Gastrocnemius medialis (tissue), 4 donors: ENCODE measurements around the gene SSTR5. TPM values are rescaled to one million over a fixed set of nuclear protein-coding genes. Genes with fewer than 3 reads are reported as not detected.

Experiments used
- ATAC-seq, 2 donors: fragments of 150-250 bp; one replicate each; pipeline ENCODE4 v1.9.1; 2016
- DNase-seq, 2 donors: peaks; one replicate each; pipeline ENCODE4 v3.0.0-alpha.2; 2019
- H3K27ac ChIP-seq, 4 donors: fragments of 200-600 bp; sonication (generic); 1 replicate in 1 of 4; 2 replicates in 3 of 4; pipeline ENCODE4 v1.5.1; 2016 to 2018; ENCODE audit warnings: mild to moderate bottlenecking in 2 of 4, moderate library complexity in 1 of 4
- H3K27me3 ChIP-seq, 3 donors: fragments of 200-600 bp; sonication (generic) in 2 of 3; 1 replicate in 1 of 3; 2 replicates in 2 of 3; pipeline versions ENCODE4 v1.5.1 to v1.6.0; 2016 to 2019; ENCODE audit warnings: mild to moderate bottlenecking in 1 of 3, moderate library complexity in 1 of 3
- H3K36me3 ChIP-seq, 2 donors: fragments of 200-600 bp; sonication (generic) in 1 of 2; one replicate each; pipeline ENCODE4 v1.5.1; 2017 to 2018
- H3K4me1 ChIP-seq, 2 donors: fragments of 200-600 bp; sonication (generic) in 1 of 2; one replicate each; pipeline ENCODE4 v1.5.1; 2016 to 2017; ENCODE audit warnings: mild to moderate bottlenecking in 2 of 2
- H3K4me3 ChIP-seq, 4 donors: fragments of 200-600 bp; sonication (generic) in 3 of 4; 1 replicate in 1 of 4; 2 replicates in 3 of 4; pipeline ENCODE4 v1.5.1; 2016 to 2019; ENCODE audit warnings: mild to moderate bottlenecking in 2 of 4
- H3K9me3 ChIP-seq, 3 donors: fragments of 200-600 bp; sonication (generic) in 2 of 3; 1 replicate in 1 of 3; 2 replicates in 2 of 3; pipeline ENCODE4 v1.5.1; 2016 to 2019
- POLR2A ChIP-seq, 2 donors: fragments of 450-650 bp; IDR thresholded peaks; one replicate each; pipeline ENCODE4 v1.6.1; 2017; ENCODE audit warnings: antibody characterized with exemption in 2 of 2, mild to moderate bottlenecking in 2 of 2, moderate library complexity in 2 of 2
- in situ Hi-C, 4 donors: fragments of 200-750 bp; cut with MboI; loops; one replicate each; pipeline versions ENCODE4 v1.15.0 to v1.8.0; 2017; ENCODE audit warnings: low sequenced_read_pairs in 4 of 4
- intact Hi-C: fragments of 100-400 bp; cut with DNase I; formaldehyde crosslinking; loops from one replicate; pipeline ENCODE4 v1.15.1; 2023; ENCODE audit warnings: low total_unique reads
- total RNA-seq, 4 donors: library from RNA; depleted of rRNA; stranded (reverse); fragments of >200 nt; gene quantifications; one replicate each; pipeline versions ENCODE4 v1.1.0 to v1.2.3, GENCODE V29; 2016
- TF ChIP-seq, protein P1 (sequence below), 5 experiments: fragments of 450-650 bp in 3 of 5; fragments of 200-600 bp in 2 of 5; sonication (generic) in 2 of 5; IDR thresholded peaks in 4 of 5; conservative IDR thresholded peaks in 1 of 5; 1 replicate in 4 of 5; 2 replicates in 1 of 5; pipeline ENCODE4 v1.5.1; 2016 to 2019; ENCODE audit warnings: antibody characterized with exemption in 5 of 5, mild to moderate bottlenecking in 3 of 5, moderate library complexity in 3 of 5

The SSTR5 gene
- total RNA-seq, 4 donors from 2014 or later, result 0.24 to 1.3 (median 0.33) TPM; not detected in 1

DNA sequence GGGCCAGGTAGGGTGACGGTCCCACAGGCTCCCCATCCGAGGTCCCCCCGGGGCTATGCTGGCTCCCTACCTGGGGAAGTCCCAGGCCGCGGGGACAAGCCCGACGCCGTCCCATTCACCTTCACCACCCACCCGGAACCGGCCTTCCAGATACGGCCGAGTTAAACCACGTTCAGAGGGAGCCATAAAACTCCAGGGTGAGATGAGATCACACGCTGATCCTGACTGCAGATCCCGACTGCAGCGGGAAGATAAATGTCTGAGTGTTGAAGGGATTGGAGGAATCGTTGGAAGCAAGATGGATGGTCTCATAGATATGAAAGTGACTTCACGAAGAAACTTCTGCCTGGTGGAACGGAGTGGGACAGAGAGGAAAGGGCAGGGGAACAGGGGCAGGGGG is 37.1 kb downstream of the SSTR5 start:
- no peak for DNase-seq
- ATAC-seq, result no peak
- no peak for TF ChIP-seq POLR2A (IDR thresholded peaks at IDR 0.05)
- TF ChIP-seq, protein P1, sequence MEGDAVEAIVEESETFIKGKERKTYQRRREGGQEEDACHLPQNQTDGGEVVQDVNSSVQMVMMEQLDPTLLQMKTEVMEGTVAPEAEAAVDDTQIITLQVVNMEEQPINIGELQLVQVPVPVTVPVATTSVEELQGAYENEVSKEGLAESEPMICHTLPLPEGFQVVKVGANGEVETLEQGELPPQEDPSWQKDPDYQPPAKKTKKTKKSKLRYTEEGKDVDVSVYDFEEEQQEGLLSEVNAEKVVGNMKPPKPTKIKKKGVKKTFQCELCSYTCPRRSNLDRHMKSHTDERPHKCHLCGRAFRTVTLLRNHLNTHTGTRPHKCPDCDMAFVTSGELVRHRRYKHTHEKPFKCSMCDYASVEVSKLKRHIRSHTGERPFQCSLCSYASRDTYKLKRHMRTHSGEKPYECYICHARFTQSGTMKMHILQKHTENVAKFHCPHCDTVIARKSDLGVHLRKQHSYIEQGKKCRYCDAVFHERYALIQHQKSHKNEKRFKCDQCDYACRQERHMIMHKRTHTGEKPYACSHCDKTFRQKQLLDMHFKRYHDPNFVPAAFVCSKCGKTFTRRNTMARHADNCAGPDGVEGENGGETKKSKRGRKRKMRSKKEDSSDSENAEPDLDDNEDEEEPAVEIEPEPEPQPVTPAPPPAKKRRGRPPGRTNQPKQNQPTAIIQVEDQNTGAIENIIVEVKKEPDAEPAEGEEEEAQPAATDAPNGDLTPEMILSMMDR (IDR thresholded peaks at IDR 0.05 in 4 of 5, conservative IDR thresholded peaks at IDR 0.05 in 1 of 5), result no peak
- in situ Hi-C loops (no loop called here), intact Hi-C loops (no loop called here)
- Histone ChIP-seq H3K4me1 (no peaks in the 10 kb centered on the region), H3K9me3 (no peaks in the 10 kb centered on the region), H3K27ac (no peak overlapping the region), H3K36me3 (no peaks in the 10 kb centered on the region), H3K27me3 (peaks cover 33 to 60% (median 35%) of the 10 kb centered on the region in 3 donors), H3K4me3 (no peak overlapping the region)

GRCh38 chr16:1112506-1113184 is 40.1 kb downstream of the SSTR5 start:
- in situ Hi-C loops (no loop called here), intact Hi-C loops (no loop called here)
- Histone ChIP-seq H3K27ac (no peak overlapping the region), H3K4me1 (no peaks in the 10 kb centered on the region), H3K4me3 (no peak overlapping the region), H3K36me3 (no peaks in the 10 kb centered on the region), H3K27me3 (peaks cover 25 to 53% (median 35%) of the 10 kb centered on the region in 3 donors), H3K9me3 (no peaks in the 10 kb centered on the region)
- ATAC-seq, result no peak
- TF ChIP-seq, protein P1 (IDR thresholded peaks at IDR 0.05 in 4 of 5, conservative IDR thresholded peaks at IDR 0.05 in 1 of 5), result no peak
- no peak for TF ChIP-seq POLR2A (IDR thresholded peaks at IDR 0.05)
- no peak for DNase-seq

- intact Hi-C loops (no loop called here), in situ Hi-C loops (no loop called here)
- Histone ChIP-seq H3K27ac (no peak overlapping the region), H3K27me3 (peaks cover 20 to 47% (median 30%) of the 10 kb centered on the region in 3 donors), H3K4me3 (no peak overlapping the region), H3K9me3 (no peaks in the 10 kb centered on the region), H3K4me1 (no peaks in the 10 kb centered on the region), H3K36me3 (no peaks in the 10 kb centered on the region)
- ATAC-seq (no peak), DNase-seq (no peak)
- TF ChIP-seq, protein P1 (IDR thresholded peaks at IDR 0.05 in 4 of 5, conservative IDR thresholded peaks at IDR 0.05 in 1 of 5), result no peak
- no peak for TF ChIP-seq POLR2A (IDR thresholded peaks at IDR 0.05)
These were observed 40.9 kb downstream of the SSTR5 start for GRCh38 chr16:1113489-1113888.

DNA sequence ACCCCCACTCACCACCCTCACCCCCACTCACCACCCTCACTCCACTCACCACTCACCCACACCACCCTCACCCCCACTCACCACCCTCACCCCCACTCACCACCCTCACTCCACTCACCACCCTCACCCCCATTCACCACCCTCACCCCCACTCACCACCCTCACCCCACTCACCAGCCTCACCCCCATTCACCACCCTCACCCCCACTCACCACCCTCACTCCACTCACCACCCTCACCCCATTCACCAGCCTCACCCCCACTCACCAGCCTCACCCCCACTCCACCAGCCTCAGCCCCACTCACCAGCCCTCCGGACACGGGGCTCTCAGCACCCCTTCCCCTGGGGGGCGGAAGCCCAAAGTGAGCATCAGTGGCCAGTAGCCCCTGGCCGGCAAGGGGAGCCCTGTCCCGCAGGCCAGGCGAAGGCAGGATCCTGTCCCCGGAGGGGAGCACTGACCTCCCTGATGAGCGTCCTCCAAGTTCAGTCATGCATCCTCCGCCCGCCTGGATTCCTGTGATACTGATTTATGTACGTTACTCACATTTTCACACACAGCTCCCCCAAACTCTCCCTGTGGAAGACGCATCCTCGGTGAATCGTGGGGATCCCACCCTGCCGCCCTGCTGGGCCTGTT is 41.5 kb downstream of the SSTR5 start:
- H3K4me1 ChIP-seq, result no peaks in the 10 kb centered on the region
- DNase-seq, result no peak
- H3K4me3 ChIP-seq, result no peak overlapping the region
- no peak for TF ChIP-seq POLR2A (IDR thresholded peaks at IDR 0.05)
- TF ChIP-seq, protein P1 (IDR thresholded peaks at IDR 0.05 in 4 of 5, conservative IDR thresholded peaks at IDR 0.05 in 1 of 5), result no peak
- H3K27ac ChIP-seq, result no peak overlapping the region
- no peaks in the 10 kb centered on the region for H3K9me3 ChIP-seq
- H3K36me3 ChIP-seq, result no peaks in the 10 kb centered on the region
- H3K27me3 ChIP-seq, result peaks cover 18 to 42% (median 26%) of the 10 kb centered on the region in 3 donors
- no peak for ATAC-seq
- intact Hi-C loops (no loop called here), in situ Hi-C loops (no loop called here)
